Medulla oblongata (tissue), 1 donor: ENCODE data around the gene CTNNA3.
A peak's percentile ranks its signal among the peaks of the same experiment; 100 is the strongest.

Source experiments
- DNase-seq: peaks from one replicate; pipeline ENCODE4 v3.0.0-alpha.2; 2015; ENCODE audit errors: extremely low spot score

Gene CTNNA3

DNA sequence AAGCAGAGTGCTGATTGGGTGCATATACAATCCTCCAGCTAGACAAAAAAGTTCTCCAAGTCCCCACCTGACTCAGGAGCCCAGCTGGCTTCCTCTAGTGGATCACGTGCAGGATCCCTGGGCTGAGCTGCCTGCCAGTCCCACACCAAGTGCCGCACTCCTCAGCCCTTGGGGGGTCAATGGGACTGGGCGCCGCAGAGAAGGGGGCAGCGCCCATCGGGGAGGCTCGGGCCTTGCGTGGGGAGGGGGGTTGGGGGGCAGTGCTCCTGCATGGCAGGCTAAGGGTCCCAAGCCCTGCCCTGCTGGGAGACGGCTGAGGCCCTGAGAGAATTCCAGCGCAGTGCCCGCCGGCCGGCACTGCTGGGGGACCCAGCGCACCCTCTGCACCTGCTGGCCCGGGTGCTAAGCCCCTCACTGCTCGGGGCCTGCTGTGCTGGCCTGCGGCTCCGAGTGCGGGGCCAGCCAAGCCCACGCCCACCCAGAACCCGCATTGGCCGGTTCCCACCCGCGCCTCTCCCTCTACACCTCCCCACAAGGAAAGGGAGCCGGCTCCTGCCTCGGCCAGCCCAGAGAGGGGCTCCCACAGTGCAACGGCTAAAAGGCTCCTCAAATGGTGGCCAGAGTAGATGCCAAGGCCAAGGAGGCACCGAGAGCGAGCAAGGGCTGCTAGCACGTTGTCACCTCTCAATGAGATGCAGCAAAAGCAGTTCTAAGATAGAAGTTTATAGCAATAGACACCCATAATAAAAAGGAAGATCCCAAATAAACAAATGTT lies 1044.5 kb downstream of the CTNNA3 start:
- no peak for DNase-seq

DNA sequence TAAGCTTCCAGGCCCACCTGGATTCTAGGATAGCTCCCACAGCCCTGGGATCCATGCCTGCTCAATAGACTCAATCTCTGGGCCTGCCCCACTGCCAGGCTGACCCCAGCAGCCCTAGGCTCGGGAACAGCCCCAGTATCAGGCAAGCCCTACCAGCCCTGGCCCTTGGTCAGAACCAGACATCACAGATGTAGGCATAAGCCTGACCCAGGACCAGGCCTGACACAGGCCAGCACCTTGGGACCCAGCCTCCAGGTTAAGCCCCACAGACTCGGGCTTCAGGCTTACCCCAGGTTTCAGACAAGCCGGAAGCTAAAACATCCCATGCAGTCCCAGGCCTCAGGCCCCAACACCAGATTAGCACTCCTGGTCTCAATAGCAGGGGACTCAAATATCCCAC lies 1046.4 kb downstream of the CTNNA3 start:
- no peak for DNase-seq

DNA sequence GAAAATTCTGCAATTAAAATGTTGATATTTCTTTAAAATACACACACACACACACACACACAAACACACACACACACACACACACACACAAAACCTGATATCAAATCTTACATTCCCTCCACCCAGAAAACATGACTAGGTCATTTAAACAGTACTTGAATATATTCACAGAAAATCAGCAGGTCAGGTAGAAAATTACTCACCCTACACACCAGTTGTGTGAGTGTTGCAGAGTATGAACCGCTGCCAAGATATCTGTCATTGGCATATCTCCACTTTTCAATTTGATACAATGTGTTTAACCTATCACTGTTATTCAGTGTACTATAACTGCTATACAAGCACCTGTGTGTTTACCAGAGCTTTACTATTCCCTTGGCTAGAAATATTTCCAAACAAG lies 1053.8 kb downstream of the CTNNA3 start:
- no peak for DNase-seq

DNA sequence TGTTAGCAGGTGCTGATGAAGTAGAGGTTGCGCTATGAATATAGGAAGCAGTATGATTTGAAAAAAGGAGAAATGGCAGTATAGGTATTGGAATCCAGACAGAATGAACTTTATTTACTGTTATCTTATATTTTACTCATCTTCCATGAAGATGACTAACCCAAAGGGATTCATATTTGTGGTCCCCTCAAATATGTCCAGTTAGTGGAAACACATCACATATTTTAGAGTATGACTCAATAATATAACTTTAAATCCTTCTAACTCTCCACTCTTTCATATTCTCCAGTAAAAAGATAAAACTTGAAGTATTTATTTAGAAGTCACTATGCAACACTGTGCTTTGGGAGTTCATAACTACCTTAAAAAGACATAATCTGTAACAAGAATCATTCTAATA lies 1056.6 kb downstream of the CTNNA3 start:
- DNase-seq, result no peak

- DNase-seq, result no peak
These were observed 1058.5 kb downstream of the CTNNA3 start for GRCh38 chr10:66637273-66638036.

DNA sequence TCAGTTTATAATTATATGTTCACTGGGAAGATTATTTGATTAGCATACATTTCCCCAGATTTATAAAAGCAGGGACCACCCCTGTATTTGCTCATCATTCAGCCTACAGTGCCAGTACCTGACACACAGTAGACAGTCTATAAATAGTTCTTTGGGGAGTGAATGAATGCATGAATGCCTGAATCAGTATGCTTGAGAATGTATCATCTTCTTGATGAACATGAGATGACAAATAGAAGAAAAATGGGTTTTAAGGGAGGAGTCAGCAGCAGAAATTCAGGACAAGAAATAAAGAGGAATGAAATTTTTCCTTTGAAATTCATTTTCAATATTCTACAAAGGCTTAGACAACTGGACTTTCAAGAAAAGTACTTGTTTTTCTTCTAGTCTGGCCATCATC lies 1066.0 kb downstream of the CTNNA3 start:
- DNase-seq, result no peak

GRCh38 chr10:66627156-66627555 lies 1068.8 kb downstream of the CTNNA3 start:
- DNase-seq, result no peak

- DNase-seq, result no peak
These were observed 1070.0 kb downstream of the CTNNA3 start for GRCh38 chr10:66625709-66626590.

DNA sequence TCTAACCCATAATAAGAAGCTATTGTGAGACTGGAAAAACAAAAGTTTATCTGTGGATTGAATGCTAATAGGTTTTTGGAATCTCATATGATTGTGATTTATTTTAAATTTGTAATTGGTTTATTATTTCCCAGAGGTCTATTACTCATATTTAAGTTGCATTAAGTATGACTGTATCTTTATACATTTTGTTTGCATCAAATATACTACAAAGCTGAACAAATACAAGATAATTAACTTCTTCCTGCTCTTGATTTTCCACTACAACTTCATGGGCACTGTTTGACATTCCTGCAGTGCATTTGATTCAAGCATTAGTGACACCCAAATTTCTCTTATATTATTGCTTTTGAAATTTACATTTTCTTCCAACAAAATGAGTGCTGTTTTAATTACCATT lies 1073.9 kb downstream of the CTNNA3 start:
- no peak for DNase-seq

DNA sequence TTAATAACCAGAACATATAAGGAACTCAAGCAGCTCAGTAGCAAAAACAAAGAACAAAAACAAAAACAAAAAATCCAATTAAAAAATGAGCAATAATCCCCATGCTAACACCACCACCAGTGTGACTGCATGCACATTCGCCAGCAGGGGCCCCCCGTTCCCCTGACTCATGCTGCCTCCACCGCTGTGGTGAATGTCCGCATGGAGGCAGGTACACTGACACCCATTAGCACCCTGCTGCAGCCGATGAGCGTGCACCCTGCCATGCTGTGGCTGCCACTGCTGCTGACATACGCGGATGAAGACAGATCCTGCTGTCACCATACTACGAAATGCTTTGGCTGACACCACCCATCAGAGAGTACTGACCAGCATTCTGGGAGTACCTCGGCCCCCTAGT lies 1091.8 kb downstream of the CTNNA3 start:
- DNase-seq, result no peak

DNA sequence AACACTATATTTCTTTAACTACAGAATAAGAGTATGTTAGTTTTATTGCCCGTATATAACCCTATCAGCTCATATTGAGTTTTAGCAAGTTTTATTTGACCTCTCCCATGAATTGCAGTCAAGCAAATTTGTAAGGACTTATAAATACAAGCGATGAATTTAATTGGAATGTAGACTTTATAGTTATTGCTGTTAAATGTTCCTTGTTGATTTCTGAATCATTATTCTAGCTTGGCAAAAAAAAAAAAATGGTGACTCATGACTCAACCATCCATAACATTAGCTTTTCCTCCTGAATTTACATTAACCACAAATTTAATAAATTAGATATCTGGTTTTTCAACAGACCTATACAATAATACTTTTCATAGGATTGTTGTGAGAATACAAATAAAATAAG lies 1104.1 kb downstream of the CTNNA3 start:
- no peak for DNase-seq

GRCh38 chr10:66587680-66588050 lies 1108.3 kb downstream of the CTNNA3 start:
- no peak for DNase-seq

DNA sequence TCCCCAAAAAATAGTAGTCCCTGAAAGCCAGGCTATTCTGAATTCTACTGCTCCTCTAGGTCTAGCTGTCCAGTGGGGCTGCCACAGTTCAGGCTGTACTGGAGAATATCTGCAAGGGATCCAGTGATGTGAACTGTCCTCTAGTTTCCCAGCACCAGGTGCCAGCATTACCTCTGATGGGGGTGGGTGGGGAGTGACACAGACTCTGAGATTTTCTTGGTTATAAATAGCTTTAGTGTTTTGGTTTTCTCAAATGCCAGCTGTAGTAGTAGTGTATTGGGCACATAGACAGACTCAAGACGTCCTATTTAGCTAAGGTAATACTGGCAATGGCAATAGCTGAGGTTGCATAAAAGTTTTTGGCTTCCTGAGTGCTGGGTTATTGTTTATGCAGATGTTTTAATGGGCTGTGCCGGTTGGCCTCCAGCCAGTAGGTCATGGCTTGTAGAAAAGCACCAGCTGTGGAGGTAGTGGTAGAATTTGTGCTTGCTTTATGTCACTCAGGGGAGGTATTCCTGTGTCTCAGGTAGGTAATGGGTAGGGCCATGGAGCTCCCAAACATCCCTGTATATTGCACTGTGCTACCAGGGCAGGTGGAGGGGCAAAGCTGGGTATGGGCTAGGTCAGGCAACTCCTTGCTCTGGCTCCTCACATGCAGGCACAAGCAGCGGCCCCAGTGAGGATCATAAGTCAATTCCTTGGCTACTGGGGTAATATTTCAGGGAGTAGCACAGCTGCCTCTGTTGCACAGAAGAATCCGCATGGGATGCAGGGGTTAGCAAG lies 1108.9 kb downstream of the CTNNA3 start:
- no peak for DNase-seq

DNA sequence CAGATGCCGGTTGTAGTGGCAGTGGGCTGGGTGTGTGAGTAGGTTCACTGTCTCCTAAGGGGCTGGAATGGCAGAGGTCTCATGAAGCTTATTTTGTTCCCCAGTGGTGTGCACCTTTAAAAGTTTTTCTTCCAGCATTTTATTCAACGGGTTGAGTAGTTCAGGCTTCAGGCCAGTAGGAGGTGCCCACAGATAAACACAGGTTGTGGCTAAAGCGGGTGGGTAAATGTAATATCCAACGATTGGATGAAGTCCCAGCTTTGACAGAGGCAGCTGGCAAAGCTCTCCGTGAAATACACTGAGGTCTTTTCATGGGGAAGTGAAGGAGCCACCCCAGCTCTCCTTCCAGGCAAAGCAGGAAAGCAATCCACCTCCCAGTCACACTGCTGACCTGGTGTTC lies 1109.9 kb downstream of the CTNNA3 start:
- no peak for DNase-seq

DNA sequence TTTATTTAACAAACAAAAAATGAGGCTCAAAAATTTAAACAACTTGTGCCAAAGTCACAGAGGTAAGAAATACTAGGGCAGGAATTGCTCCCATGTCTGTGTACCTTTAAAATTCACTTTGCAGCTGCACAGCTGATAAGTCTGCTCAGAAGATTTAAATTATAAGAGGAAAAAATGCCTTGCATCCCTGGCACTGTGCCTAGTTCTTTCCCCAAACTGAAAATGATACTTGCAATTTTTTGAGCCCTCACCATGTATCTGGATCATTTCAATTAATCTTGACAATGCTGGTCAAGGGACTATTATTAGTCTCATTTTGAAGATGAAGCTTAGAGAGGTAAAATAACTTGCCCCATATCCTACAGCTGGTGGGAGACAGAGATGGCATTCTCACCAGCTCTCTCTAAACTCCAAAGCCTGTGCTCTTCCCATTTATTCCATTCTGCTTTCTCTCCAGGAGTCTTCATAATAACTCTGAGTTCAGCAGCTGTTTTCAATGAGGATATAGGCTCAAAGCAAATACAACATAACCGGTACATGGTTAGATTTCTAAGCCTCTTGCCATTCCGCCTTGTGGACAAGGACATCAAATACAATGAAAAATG lies 1120.6 kb downstream of the CTNNA3 start:
- no peak for DNase-seq

DNA sequence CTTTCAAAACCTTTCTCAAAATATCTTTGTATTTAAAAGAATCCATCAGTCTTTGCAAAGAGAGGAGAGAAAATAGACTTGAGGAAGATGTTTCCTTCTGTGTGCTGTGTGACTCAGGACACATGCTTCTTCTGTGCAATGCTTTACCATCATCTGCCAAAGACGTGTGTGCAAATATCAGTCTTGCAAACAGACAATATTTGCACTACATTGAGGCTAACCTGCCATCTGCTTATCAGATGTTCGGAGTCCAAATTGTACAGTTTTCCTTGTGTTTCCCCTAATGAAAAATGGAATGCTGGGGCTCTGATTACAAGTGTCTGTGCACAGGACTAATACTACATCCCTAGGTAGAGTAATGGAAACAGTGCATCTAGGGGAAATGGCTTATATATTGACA lies 1123.3 kb downstream of the CTNNA3 start:
- DNase-seq, result no peak

GRCh38 chr10:66565999-66566398 lies 1130.0 kb downstream of the CTNNA3 start:
- no peak for DNase-seq

DNA sequence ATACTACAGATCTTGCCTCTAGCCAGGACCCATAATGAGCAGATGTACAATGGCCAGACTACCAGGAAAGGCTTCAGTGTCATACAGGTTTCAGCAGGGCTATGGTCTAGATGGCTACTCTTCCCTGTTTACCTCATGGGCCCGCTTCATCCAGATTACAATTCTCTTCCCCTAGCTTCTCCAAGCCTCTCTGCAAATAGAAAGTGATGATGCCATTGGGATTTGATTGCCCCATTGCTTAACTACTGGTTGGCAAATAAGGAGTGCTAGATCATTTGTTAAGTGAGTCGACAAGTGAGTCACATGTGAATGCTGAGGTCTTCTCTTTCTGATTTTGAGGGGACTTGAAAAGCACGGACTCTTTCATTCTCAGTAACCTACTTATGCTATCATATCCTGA lies 1131.7 kb downstream of the CTNNA3 start:
- DNase-seq, result no peak

- peak; percentile 7 for DNase-seq
These were observed 1140.9 kb downstream of the CTNNA3 start for GRCh38 chr10:66555061-66555460.

DNA sequence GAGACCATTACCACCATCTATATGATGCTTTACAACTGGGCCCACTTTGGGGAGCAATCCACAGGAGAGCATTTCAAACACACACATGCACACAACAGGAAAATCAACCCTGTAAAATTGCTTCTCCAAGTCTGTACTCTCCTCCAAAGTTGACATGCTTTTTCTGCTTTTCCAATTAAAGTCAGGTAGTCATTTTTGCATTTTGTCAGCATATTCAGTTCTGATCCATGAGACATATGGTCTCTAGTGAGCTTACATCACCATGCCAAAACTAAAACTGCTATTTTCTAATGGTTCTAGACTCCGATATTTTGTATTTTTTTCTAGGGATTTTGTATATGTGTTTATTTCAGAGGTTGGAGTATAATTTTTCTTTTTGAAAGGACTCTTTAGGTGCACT lies 1143.7 kb downstream of the CTNNA3 start:
- no peak for DNase-seq

- no peak for DNase-seq
These were observed 1145.6 kb downstream of the CTNNA3 start for GRCh38 chr10:66550351-66550750.
